PC-3 (cell line): ENCODE results near the gene SP9.

Experiments used
- CTCF ChIP-seq: fragments of 300-600 bp; sonication (generic); conservative IDR thresholded peaks from 2 replicates; pipeline ENCODE4 v1.5.1; 2017; ENCODE audit warnings: antibody characterized with exemption, low read depth, mild to moderate bottlenecking, low read length
- EZH2 ChIP-seq: fragments of 300-600 bp; sonication (generic); IDR thresholded peaks from one replicate; pipeline ENCODE4 v1.6.1; 2017; ENCODE audit warnings: antibody characterized with exemption, mild to moderate bottlenecking, low read length; ENCODE audit not compliant: unreplicated experiment
- EZH2phosphoT487 ChIP-seq: fragments of 300-600 bp; sonication (generic); IDR thresholded peaks from 2 replicates; pipeline ENCODE4 v1.6.1; 2018; ENCODE audit warnings: mild to moderate bottlenecking, antibody characterized with exemption, low read length, borderline replicate concordance

GRCh38 chr2:174368691-174369090, 33.9 kb downstream of the SP9 start:
- no peak for TF ChIP-seq CTCF
- no peak for TF ChIP-seq EZH2
- no peak for TF ChIP-seq EZH2phosphoT487
